ENCODE measurements around the gene CD4.
A peak's percentile ranks its signal among the peaks of the same experiment; 100 is the strongest.

Gene CD4

DNA sequence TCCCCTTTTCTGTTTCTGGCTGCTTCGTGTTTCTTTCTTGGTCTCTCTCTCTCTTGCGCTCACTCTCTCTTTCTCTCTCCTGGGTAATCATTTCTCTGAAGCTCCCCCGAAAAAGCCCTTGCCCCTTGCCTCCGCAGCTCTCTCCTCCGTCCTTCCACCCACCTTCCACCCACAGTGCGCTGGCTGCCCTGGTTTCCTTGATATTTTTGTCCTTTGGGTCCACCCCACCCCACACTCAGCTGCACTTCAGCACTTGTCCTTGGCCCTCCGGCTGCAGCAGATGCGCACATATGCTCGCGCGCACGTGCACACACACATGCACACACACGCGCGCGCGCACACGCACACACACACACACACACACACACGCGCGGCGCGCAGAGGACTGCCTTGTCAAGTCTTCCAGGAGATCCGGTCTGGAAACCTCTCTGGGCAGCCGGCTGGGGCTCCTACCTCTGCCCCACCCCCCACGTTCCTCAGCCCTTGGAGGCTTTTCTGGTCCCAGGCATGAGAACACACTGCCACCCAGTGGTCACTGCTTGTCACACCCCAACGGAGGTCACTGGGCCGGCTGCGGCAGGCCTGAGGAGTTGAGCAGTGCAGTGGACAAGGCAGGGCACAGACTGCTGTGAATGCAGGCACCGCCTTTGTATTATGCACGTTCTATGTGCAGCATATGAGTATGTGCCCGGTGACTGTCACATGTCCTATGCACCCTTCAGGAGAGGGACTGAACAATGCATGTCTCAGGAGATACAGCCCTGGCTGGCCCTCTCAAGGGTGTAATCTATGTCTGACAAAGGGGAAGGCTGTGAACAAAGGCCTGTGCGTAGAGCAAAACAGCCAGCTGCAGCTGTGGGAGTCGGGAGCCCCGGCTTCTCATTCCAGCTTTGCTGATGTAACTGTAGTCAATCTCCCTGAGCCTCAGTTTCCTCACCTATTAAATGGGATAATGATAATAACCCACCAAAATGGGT lies 10.5 kb upstream of the CD4 start:
- DNase-seq: peak; percentile 81

DNA sequence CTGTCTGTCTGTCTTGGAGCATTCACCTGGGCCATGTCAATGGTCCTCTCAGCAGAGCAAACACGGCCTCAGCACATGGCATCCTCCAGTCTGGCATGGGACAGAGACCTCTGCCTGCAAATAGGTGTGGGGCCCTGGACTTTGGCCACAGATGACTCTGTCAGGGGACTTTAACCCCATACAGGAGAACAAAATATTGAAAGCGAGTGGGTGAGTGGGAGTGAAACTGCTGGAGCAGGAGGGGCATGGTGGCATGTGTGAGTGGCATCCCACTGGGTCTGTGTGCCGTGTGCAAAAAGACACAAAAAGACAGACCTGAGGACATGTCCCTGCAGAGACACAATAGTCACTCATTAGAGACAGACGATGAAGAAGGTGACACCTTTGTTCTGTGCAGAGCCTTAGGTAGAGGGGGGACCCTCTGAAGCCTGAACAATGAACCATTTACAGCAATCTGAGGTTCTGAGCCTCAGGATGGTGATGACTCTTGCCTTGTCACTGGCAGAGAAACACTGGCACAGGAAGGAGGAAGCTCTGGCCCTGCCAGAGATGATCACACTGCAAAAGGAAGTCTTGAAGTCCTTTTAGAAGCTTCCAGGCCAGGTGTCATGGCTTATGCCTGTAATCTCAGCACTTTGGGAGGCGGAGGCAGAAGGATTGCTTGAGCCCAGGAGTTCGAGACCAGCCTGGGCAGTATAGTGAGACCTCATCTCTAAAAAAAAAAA lies 9.5 kb upstream of the CD4 start:
- DNase-seq: no peak

DNA sequence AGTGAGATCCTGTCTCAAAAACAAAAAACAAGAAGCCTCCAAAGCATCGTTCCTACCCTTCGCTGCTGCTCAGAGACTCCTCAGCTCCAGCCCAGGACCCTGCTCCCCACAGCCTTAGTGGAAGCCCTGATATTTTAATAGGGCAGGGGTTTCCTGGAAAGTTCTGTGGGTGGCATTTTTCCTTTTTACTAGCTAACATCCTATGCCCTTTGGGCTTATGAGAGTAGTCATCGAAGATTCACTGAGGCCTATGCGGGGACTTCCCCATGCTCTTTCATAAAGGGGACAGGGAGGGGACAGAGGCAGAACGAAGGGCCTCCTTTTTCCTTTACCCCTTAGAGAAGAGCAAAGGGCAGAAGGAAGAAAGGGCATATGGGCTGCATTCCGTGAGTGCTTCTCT lies 8.8 kb upstream of the CD4 start:
- no peak for DNase-seq

DNA sequence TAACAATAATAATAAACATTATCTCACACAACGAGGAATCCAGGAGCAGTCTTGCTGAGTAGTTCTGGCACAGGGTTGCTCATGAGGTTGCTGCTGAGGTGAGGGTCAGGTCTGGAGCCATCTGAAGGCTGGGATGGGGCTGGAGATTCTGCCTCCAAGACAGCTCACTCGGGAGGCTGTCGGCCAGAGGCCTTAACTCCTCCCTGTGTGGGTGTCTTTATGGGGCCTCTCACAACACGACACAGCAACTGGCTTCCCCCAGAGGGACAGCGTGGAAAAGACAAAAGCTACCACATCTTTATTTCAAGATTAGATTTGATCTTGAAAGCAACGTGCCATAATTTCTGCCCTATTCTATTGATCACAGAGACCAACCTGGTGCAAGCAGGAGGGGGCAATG lies 7.2 kb upstream of the CD4 start:
- no peak for DNase-seq

DNA sequence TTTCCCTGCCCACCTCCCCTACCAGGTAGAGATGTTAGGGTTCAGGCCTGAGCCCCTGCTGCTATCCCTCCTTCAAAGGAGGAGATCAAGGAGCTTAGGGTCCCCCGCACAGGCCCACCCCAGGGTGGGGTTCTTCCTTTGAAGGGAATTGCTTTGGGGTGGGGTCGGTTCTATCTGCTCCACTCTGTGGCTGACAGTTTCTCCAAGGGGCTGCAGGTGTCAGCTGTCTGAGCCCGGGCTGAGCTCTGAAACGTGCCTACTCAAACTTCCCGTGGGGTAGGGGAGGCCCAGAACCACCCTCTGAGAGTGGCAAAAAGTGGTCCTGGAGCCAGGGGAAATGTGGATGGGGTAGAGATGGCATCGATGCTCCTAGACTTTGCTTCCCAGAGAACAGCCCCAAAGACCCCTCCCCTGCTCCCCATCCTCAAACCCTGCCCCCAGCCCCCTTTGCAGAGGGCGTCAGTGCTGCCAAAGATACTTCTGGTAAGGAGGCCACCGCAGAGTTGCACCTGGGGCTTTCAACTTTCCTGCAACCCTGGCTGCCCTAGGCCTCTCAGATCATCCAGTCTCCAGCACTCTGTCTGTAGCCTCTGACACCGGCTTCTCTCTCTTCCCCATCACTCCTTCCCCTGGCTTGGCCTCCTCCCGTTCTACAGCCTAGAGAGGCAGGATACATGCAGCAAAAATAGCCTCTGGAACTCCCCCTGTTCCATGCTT lies 6.3 kb upstream of the CD4 start:
- no peak for DNase-seq

DNA sequence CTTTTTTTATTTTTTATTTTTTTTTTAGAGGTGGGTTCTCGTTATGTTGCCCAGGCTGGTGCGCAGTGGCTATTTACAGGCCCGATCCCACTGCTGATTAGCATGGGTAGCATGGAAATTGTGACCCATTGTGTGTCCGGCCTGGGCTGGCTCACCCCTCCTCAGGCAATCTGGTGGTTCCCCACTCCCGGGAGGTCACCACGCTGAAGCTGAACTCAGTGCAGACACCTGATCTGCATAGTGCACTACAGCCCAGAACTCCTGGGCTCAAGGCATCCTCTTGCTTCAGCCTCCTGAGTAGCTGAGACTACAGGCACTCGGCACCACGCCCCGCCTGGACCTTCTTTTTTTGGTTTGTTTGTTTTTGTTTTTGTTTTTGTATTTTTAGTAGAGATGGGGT lies 5.5 kb upstream of the CD4 start:
- DNase-seq: no peak

DNA sequence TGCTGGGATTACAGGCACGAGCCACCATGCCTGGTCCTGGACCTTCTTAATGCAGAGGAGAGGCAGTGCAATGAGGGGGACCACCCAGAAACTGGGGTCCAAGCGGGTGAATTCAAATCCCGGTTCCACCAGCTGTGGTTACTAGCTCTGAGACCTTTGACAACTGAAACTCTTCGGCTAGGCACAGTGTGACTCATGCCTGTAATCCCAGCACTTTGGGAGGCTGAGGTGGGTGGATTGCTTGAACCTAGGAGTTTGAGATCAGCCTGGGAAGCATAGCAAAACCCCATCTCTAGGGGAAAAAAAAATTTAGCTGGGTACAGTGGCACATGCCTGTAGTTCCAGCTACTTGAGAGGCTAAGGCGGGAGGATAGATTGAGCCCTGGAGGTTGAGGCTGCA lies 5.0 kb upstream of the CD4 start:
- no peak for DNase-seq

DNA sequence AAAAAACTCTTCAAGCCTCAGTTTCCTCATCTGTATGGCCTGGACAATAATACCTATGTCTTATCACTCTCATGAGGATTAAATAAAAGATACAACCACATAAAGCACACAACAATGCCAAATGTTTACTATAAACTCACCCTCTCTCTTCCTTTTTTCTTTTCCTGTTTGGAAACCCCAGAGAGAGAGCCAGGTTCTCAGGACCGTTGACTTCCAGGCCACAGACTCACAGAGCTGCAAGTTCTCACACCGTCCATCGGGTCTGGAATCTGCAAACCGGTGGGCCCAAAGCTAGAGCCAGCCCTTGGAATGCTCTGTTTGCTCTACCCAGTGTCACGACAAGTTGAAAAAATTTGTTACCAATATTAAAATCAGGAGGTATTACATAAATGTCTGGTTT lies 4.6 kb upstream of the CD4 start:
- no peak for DNase-seq

DNA sequence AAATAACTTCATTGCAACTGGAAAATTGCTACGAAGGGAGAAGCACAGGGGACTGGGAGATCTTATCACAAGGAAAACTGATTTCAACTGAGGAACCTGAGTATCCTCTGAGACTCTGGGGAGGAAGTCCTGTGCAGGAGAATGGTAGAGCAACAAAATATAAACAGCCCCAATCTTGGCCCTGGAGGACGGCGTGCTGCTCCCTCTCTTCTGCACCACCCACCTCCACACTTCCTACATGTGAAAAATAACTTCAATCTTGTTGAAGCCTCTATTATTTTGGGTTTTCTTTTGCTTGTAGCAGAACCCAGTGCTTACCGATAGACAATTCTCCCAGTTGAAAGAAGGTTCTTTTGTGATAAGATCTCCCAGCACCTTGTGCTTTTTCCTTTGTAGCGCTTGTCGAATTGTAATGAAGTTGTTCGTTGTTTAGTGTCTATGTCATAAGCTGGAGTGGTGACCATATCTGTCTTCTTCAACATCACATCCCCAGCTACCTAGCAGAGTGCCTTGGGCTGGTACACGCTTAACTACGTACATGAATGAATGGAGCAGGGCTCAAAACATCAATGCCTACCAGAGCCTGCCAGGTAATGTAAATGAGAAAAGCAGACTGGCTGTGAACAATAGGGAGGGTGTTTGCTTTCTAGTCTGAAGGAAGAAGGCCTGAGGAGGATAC lies 2.8 kb upstream of the CD4 start:
- no peak for DNase-seq

DNA sequence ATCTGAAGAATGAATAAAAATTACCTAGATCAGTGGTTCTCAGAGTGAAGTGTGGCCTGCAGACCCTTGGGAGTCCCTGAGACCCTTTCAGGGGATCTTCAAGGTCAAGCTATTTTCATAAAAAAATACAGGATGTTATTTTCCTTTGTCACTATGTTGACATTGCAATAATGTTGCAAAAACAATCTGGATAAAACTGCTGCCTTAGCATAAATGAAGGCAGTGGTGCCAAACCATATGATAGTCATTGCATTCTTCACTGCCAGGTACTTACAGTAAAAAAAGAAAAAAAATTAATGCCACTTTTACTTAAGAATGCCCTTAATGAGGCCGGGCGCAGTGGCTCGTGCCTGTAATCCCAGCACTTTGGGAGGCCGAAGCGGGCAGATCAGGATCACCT lies 2.0 kb upstream of the CD4 start:
- no peak for DNase-seq

DNA sequence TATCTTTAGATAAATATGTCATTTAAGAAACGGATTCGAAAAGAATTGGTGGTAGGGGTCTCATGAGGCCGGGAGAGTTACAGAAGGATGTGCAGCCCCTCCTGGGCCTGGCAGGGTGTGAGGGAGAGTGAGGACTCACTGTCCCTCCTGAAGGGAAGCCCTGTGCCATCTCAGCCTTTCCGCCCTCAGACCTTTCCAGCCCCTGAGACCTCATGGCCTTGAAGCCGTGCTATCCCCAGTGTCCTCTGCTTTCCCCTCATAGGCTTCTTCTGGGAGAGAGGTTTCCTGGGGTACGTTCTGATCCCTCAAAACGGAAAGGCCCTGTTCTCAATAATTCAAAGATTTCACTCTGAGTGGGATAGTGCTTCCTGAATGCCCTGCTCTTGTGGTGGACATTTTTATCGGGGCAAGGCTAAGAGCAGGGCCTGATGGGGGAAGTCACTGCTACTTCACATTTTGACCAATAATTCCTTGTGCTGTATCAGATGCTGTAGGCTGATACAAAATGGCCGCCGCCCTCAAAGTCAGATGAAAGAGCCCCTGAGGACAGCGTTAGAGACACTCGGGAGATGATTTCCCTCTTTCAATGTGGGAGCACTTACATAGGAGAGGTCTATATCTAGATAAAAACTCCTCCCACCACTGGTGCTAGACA lies 1.3 kb downstream of the CD4 start:
- DNase-seq: no peak

DNA sequence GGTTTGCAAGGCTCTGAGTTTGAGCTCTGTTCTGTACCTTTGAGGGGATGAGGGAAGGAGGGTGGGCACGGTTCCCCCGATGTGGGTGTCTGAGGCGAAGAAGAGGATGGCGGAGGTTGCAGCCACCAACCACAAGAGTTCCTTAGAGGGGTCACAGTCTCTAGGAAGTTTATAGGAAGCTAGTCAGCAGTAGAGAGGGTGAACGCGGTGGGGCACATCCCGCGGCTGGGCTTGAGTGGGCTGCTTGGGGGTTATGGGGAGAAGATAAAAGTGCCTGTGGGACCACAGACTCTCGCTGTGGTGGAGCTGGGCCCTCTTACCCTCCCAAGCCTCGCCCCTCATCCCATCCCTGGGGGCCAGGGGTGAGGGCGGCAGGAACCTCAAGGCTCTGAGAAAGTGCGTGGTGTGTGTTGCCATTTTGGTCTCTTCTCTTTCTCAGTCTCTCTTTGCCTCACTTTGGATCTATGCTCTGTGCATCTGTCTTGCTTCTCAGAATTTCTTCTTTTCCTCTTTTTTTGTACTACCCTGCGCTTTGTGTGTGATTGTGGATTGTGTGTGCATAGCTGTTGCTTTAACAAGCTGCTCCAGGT lies 2.7 kb downstream of the CD4 start:
- DNase-seq: no peak

DNA sequence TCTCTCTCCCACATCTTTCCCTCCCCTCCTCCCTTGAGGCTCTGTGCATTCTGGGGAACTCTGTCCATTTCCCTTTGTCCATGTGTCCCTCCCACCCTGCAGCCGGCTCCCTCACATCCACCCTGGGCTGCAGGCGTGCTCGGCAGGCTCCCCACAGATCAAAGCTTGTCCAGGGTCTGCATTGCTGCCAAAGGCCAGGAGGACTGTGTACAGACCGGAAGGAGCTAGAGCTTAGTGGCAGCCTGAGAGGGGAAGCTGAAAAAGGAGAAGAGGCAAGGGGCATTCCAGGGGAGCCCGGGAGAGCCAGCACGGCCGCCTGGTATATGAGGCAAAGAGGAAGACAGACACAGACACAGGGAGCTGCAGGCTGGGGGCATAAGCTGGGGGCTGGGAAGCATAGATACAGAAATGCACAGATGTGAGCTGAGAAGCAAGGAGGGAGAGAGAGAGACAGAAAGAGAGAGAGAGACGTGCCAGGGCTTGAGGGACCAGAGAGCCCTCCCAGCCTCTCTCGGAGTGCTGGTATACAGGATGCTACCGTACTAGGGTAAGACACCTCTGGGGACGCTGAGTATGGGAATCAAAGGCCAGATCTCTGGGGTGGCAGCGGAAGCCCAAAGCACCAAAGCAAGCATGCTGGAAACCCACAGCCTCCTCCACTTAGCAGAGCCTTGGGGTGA lies 3.3 kb downstream of the CD4 start:
- no peak for DNase-seq

DNA sequence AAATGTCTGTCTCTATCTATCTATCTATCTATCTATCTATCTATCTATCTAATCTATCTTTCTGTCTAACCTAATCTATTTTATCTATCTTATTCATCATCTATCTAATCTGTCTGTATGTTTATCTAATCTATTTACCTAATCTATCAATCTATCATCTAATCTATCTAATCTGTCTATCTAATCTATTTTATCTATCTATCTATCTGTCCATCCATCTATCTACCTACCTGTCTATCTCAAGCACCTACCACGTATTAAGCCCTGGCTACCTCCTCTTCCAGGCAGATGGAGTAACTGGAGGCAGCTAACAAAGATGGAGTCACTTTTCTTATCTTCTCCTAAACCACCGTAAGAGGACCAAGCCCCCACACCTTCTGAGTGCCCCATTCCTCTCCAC lies 5.8 kb downstream of the CD4 start:
- DNase-seq: no peak

DNA sequence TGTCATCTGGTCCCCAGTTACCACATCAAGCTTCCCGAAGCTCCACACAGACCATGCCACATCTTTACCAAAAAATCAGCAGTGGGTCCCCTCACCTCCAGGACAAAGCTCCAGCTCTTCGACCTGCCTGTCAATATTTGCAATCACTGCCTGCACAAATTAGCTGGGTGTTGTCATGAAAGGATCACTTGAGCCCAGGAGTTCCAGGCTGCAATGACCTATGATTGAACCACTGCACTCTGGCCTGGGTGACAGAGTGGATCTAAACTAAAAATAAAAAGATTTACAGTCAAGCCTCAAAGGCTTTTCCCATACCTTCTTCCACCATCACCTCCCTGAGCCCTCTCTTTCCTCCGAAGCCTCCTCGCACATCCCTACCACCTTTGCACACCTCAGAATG lies 7.2 kb downstream of the CD4 start:
- DNase-seq: no peak

DNA sequence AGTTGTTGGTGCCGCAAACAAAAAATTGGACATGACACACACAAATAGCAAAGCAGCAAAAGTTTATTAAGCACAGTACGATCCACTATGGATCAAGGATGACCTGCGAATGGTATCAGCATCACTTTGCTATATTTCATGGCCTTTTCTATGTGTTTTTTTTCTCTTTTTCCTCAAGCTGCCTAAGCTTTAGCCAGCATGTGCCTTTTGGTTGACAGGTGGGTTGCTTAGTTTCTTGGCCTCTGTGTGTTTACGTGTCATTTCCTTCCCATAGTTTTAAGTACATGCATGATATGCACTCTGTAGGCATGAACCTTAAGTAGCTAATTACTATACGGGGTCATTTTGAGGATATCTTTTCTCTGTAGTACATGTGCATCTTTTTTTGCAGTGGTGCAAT lies 9.8 kb downstream of the CD4 start:
- DNase-seq: no peak

DNA sequence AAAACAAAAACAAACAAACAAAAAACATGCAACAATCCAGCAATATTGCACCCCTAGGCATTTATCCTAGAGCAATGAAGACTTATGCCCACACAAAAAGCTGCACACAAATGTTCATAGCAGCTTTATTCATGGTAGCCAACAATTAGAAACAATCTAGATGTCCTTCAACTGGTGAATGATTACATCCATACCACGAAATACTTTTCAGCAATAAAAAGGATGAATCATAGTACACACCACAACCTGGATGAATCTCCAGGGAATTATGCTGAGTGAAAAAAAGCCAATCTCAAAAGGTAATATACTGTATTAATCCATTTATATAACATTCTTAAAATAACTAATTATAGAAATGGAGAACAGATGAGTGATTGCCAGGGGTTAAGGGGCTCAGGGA lies 17.8 kb downstream of the CD4 start:
- no peak for DNase-seq

DNA sequence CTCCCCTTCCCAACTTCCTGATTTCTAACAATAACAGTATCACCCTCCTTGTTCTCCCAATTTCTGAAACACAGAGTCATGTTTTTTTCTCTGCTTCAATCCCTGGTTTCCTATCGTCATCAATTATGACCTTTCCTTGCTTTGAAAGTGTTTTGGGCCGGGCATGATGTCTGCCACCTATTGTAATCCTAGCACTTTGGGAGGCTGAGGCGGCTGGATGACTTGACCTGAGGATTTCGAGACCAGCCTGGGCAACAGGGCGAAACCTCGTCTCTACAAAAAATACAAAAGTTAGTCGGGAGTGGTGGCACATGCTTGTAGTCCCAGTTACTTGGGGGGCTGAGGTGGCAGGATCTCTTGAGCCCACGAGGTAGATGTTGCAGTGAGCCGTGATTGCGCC lies 19.7 kb downstream of the CD4 start:
- DNase-seq: no peak

DNA sequence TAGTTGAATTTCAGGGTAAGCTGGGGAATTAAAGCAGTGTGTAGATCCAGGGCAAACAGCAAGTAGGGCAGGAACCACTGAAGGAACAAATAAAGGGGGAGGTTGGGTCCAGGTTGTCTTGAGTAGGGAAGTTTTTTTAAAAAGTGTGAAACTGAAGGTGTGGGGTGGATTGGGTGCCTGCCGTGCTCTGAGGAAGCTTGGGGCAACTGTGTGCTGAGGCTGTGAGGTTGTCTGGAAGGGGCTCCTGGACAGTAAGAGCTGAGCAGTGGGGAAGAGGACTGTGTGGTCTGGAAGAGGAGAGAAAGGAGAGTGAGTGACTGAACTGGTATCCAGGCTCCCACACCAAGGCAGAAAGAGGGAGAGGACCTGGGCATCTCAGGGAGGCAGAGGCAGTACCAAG lies 21.4 kb downstream of the CD4 start:
- no peak for DNase-seq

DNA sequence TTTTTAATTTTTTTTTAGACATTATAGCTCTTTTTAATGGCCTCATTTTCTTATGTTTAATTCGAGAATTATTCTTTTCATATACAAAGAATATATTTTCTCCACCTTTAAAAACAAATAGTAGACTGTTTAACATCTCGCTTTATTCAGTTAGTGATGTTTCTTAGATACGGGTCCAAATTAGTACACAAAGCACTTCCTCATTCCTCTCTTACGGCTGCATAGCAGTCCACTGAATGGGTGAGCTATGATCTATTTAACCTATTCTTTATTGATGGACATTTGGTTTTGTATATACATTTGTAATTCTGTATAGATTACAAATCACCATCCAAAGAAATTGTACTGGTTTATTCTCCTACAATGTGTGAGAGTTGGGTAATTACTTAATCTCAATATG lies 24.0 kb downstream of the CD4 start:
- DNase-seq: no peak

DNA sequence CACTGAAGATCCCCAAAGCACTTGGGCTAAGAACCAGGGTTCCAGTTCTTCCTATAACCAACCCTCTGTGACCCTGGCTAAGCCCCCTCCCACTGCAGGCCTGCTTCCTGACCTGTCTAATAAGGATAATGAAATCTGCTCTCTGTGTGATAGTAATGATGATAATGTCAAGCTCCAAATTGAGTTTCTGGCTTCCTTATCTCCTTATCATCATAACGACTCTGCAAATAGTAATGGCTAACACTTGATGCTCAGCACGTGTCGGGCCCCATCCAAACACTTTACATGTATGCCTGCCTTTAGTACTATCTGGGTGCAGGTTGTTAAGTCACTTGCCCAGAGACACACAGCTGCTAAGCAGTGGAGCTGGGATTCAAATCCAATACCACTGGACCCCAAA lies 27.3 kb downstream of the CD4 start:
- DNase-seq: no peak

DNA sequence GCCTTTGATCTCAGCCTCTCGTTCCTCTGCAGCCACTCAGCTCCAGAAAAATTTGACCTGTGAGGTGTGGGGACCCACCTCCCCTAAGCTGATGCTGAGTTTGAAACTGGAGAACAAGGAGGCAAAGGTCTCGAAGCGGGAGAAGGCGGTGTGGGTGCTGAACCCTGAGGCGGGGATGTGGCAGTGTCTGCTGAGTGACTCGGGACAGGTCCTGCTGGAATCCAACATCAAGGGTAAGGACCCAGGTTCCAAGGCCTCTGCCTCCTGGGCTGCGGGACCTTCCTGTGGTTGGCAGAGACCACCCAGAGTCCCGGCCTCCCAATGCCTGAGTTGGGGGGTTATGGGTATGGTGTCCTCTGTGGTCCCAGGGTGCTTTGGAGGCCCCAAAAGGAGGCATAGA lies 27.8 kb downstream of the CD4 start:
- DNase-seq: no peak
